HL-60/S4 treated with retinoic acid at 250 ng/mL for 4 days and 3 days (cell line): Measurements from ENCODE around the gene TLN1.

Experiments used
- in situ Hi-C: fragments of 300-500 bp; cut with MboI; formaldehyde crosslinking; loops from 2 replicates; pipeline ENCODE4 v1.7.0; 2022; ENCODE audit warnings: low sequenced_read_pairs

TLN1 gene

DNA sequence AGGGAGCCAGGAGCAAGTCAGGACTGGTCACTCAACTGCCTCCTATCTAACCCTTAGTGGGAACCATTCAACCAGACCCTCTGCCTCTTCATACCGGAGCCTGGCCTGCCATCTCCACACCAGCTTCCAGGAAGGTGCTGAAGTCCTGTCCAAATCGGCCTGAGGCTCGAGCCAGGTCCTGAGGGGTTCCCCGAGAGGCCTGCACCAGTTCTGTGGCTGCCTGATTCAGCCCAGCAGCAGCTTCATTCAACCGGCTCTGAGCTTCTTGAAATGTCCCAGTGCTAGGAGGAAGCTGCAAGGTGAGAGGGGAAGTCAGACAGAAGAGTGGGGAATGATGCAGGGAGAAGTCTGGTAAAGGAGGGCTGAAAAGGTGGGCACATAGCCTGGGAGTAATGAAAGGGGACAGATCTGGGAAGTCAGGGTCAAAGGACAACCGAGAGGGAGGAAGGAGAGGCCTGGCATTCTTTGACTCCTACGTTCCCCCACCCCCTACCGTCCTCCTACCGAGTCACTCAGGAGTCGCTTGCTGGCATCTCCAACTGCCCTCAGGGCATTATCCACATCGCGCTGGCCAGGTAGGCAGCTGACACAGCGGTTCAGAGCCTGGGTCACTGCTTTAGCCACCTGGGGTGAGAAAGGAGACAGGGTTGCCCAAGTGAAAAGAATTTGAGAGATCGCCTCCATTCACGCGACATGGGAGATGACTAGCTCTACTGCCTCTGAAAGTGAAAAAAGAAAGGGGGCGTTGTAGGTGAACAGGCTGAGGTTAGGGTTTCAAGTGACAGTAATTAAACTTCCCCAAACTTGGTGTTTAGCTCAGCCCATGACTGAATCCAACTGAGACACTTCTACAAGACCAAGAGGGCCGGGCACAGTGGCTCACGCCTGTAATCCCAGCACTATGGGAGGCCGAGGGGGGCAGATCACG is 20.2 kb downstream of the TLN1 start:
- in situ Hi-C loops: loop anchor here (25.0 kb wide), 1 partner anchor 649 kb away; the partner anchor contains the start of gene VCP

- in situ Hi-C loops: loop anchor here (25.0 kb wide), 1 partner anchor 649 kb away; the partner anchor contains the start of gene VCP
These were observed 21.0 kb downstream of the TLN1 start for GRCh38 chr9:35710818-35711500.

DNA sequence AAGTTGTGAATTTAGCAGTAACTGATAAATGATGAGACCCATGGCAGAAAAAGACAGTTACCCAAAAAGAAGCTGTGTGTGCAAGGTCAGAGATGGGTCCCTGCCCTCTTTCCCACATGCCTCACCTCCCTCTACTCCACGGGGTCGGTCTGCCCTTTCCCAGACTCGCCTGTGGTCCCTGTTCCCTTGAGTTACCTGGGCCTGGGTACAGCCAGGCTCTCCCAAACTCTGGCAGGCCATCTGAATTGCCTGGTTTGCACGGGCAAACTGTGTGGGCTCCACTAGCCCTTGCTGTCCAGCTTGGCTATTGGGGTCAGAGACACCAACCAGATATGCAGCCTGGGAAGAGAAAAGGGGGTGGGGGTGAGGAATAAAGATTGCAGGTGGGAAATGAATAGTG is 23.8 kb downstream of the TLN1 start:
- in situ Hi-C loops: loop anchor here (25.0 kb wide), 1 partner anchor 646 kb away; the partner anchor contains the start of gene VCP

- in situ Hi-C loops: loop anchor here (25.0 kb wide), 1 partner anchor 645 kb away; the partner anchor contains the start of gene VCP
These were observed 25.0 kb downstream of the TLN1 start for GRCh38 chr9:35706951-35707350.

- in situ Hi-C loops: loop anchor here (25.0 kb wide), 1 partner anchor 644 kb away; the partner anchor contains the start of gene VCP
These were observed 26.1 kb downstream of the TLN1 start for GRCh38 chr9:35705836-35706430.

DNA sequence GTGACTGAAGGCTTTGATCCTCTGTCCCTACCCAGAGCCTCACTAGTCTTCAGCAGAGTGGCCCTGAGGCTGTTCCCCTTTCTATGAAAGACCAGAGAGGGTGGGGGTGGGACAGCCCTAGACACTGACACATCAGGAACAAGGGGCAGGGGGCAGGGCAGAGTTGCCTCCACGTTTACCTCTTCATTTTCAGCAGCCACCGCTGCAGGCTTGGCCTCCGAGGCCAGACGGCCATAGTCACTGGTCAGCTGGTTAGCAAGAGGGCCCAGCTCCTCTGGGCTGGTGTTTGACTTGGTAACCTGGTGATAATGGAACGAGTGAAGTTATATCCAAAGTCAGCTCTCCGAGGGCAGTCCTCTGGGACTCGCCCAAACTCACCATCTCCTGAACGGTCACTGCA is 26.6 kb downstream of the TLN1 start:
- in situ Hi-C loops: loop anchor here (25.0 kb wide), 1 partner anchor 643 kb away; the partner anchor contains the start of gene VCP

- in situ Hi-C loops: loop anchor here (25.0 kb wide), 1 partner anchor 642 kb away; the partner anchor contains the start of gene VCP
These were observed 27.9 kb downstream of the TLN1 start for GRCh38 chr9:35703906-35704672.

- in situ Hi-C loops: loop anchor here (25.0 kb wide), 1 partner anchor 640 kb away; the partner anchor contains the start of gene VCP
These were observed 29.3 kb downstream of the TLN1 start for GRCh38 chr9:35702696-35703095.

GRCh38 chr9:35700942-35701341 is 31.1 kb downstream of the TLN1 start:
- in situ Hi-C loops: loop anchor here (25.0 kb wide), 1 partner anchor 639 kb away; the partner anchor contains the start of gene VCP

DNA sequence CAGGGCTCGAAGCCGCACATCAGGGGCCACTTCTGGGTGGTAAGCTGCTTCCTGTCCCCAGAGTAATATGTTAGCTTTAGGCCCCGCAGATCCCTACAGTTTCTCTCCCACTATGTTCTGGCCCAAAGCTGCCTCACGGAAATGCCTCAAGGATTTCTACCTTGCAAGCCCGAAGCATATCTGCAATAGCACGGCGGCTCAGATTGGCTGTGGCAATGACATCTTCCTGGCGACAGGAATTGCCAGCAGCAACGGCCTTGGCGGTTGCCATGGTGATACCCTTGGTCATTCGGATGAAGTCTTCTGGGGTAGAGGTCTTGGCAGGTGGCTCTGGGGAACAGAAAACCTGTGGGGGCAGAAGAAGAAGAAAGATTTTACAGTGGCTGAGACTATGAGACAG is 32.0 kb downstream of the TLN1 start:
- in situ Hi-C loops: loop anchor here (25.0 kb wide), 1 partner anchor 638 kb away; the partner anchor contains the start of gene VCP

- in situ Hi-C loops: no loop called here
These were observed 33.8 kb downstream of the TLN1 start for GRCh38 chr9:35698231-35698630.

GRCh38 chr9:35697486-35697885 is 34.5 kb downstream of the TLN1 start:
- in situ Hi-C loops: no loop called here

DNA sequence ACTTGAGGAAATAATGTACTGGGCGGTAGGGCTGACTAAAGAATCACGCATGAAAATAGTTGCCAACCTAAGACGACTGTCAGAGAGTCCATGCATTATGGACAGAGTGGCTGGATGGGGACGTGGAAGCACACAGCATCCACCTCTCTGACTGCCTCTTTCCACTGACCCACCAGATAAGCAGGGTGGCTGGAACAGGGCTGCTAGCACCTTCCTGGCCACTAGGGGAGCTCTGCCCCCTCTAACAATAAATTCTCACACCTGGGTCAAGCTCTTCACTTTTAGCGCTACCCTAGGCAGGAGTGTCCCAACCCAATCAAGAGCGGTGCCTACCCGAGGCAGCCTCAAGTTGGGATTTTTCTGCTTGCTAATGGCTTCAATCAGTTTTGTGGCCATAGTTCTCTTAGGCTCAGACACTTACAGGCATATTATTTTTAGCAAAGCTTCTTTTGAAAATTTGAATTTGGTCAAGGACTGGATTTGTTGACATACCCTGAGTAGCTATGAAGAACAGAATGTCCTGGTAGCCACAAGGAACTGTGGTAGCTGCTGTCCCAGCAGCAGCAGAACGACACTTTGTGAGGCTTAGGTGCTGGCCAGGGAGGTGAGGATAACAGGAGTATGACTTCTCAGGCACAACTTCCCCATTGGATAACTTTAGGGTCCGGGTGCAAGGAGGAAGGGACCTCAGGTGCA is 35.3 kb downstream of the TLN1 start:
- in situ Hi-C loops: no loop called here

GRCh38 chr9:35695943-35696401 is 36.0 kb downstream of the TLN1 start:
- in situ Hi-C loops: no loop called here

DNA sequence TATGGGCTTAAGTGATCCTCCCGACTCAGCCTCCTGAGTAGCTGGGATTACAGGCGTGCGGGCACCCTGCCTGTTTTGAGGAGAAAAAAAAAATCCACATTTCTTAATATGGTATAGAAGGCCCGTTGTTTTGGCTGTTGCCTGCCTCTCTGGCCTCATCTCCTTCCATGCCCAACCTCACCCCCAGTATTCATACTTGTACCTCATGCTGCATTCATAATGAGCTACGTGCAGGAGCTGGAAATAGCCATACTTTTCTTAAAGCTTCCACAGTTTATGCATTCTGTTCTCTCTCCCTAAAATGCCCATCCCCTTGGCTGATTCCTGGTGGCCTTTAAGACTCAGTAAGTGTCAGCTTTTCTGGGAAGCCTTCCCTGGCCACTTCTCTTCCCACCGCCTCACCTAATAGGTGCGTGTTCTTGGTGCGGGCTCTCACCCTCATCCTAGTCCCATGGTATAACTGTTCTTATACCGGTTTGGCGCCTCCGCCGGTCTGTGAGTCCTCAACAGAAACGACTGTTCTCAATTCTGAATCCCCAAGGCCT is 40.2 kb downstream of the TLN1 start:
- in situ Hi-C loops: no loop called here

DNA sequence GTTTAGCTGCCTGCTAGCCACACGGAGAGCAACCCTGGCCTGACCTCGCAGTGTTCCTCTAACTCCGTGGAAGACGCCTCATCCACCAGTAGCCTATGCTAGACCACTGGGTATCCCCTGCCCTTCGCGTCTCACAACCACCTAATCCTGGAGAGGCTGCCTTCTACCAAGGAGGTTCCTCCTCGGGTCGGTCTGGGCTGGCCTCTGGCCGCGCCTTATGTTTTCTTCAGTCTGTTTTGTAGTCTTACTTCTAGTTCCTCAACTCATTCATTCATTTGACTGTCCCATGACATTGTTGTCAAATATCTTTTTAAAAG is 40.7 kb downstream of the TLN1 start:
- in situ Hi-C loops: no loop called here

DNA sequence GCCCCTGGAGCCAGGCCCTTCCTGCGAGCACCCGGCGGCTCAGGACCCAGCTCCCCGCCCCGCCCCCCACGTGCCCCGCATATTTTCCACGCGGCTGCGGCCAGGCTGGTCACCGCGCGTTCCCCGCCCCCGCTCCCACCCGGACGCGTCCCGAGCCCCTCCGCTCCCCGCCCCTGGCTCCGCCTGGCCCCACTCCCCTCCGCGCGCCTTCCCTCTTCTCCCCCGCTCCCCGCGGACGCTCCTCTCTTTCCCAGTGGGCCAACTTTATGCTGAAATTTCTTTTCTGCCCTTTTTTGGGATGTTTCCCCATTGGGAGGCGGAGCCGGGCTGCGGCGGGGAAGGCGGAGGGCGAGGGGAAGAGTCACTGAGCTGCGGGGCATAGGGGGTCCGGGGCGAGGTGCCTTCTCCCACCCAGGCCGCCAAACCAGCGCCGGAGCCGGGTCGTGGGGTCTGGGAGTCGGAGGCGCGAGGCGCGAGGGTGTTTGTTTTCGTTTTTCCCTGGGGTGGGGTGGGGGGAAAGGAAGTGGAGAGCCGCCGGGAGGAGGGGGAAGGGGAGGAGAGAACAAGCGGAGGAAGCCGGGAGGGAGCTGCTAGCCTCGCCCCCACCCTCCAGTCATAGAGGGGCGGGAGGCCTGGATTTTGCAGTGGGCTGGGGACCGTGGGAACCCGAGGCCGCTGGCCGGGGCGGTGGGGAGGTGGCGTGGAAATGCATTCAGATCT is 41.2 kb downstream of the TLN1 start:
- in situ Hi-C loops: no loop called here

- in situ Hi-C loops: no loop called here
These were observed 41.7 kb downstream of the TLN1 start for GRCh38 chr9:35690294-35690613.
